ENCODE results near the gene PEAK1.

Gene PEAK1

DNA sequence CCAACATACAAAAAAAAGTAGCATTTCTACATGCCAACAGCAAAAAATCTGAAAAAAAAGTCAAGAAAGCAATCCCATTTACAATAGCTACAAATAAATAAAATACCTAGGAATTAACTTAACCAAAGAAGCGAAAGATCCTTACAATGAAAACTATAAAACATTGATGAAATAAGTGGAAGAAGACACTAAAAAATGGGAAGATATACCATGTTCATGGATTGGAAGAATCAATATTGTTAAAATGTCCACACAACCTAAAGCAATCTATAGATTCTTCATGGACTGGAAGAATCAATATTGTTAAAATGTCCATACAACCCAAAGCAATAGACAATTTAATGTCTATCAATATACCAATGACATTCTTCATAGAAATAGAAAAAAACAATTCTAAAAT is 21.0 kb downstream of the PEAK1 start:
- no peak for DNase-seq (ENCODE audit: low read depth)

- no peak for DNase-seq (ENCODE audit: low read depth)
Measured at GRCh38 chr15:77396692-77397091, 23.2 kb downstream of the PEAK1 start.

DNA sequence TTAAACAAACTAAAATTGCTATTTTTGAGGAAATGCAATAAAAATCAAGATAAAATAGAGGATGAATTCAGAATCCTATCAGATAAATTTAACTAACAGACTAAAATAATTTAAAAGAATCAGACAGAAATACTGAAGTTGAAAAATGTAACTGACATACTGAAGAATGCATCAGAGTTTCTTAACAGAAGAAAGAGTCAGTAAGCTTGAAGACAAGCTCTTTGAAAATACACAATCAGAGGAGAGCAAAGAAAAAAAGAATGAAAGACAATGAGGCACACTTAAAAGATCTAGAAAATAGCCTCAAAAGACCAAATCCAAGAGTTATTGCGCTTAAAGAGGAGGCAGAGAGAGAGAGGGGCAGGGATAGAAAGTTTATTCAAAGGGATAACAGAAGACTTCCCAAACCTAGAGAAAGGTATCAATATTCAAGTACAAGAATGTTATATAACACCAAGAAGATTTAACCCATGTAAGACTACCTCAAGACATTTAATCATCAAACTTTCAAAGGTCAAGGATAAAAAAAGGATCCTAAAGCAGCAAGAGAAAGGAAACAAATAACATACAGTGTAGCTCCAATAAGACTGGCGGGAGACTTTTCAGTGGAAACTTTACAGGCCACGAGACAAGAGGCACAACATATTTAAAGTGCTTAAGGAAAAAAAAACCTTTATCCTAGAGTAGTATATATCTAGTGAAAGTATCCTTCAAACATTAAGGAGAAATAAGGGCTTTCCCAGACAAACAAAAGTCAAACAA is 24.7 kb downstream of the PEAK1 start:
- no peak for DNase-seq (ENCODE audit: low read depth)

DNA sequence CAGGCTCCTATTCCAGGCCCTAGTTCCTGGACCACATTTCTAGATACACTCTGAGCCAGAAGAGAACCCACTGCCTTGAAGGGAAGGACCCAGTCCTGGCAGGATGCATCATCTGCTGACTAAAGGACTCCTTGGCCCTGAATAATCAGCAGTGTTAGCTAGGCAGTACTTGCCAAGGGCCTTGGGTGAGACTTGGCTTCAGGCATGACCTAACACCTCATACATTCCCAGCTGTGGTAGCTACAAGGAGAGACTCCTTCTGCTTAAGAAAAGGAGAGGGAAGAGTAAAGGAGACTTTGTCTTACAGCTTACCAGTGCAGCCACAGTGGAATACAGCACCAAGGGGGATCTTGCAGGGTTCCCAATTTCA is 26.4 kb downstream of the PEAK1 start:
- no peak for DNase-seq (ENCODE audit: low read depth)

GRCh38 chr15:77392762-77393470 is 27.0 kb downstream of the PEAK1 start:
- no peak for DNase-seq (ENCODE audit: low read depth)

DNA sequence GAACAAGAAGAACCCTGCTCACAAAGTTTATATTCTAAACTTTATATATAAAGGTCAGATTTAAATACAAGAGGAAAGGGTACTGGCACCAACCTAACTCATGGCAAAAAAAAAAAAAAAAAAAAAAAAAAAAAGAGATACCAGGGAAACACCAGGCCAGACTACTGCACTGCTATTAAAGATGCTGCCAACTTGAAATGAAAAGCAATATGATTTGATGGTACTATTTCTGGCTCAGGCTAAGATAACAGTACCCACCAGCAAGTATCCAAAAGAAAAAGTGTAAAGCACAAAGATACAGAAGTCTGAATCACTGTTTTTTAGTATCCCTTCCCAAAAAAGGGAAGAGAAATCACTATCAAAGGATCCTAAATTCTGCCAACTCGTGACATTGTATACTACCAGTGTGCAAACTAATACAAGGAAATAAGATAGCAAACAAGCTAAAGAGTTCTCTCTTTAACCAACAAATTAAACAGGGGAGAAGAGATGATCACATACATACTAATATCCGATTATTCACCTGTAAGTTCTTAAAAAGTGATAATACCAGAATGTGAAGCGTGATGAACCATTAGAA is 28.4 kb downstream of the PEAK1 start:
- no peak for DNase-seq (ENCODE audit: low read depth)

DNA sequence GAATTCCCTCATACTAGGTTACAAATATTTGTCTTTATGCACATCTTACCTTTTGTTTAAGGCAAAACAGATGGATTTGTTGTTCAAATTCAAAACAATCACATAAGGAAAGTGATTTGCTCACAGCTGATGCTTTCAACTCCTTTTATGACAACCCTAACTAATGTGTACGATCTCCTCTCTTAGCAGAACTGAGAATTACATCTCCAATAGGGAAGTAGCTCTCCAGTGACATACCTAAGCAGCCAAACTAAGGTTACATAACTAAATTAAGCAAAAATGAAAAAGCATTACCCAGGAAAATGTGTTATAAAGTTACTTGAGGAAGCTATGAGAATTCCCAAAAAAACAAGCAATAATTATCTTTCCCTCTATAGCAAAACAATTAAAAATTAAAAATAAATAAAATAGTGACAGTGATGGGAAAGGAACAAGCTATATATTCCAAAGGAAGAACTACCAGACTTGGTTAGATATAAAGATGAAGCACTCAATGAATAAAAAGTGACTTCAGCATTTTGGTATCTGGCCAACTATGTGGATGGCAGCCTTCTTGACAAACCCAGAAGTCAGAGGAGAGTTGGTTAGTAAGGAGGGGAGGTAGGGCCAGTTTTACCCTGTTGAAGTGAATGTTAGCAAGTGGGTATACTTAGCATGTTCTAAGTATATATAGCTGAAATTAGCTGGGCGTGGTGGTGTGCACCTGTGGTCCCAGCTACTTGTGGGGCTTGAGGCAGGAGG is 32.4 kb downstream of the PEAK1 start:
- no peak for DNase-seq (ENCODE audit: low read depth)

- DNase-seq (ENCODE audit: low read depth) = no peak
Measured at GRCh38 chr15:77386626-77387025, 33.3 kb downstream of the PEAK1 start.

DNA sequence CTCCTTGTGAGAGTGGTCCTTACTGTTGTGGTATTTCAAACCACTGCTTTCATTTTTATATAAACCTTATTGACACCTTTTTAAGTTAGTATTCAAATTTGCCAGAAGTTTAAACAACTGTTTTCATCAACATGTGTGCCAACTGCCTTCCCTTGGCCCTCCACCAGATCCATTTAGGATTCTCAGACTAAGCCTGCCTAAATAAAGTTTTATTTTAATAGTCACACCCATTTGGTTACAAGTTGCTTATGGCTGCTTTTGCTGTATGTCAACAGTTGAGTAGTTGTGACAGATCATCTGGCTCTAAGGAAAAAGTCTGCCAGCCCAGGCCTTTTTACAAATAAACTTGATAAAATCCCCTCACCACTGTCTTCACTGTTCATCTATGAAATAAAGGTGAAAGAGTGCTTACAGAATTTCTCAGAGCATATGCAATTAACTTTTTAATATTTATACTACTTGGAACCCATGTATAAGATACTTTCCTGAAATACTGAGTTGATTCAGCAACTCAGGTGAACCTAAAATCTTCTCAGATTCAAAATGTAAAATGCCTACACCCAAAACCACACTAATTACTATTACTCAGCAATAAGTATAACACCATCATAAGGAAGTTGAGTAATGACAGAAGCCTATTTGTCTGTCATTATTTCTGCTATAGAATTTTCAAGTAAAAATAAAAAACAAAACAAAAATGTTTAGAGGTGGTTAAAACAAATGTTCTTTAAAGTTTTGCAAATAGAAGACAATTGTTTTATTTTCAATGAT is 35.1 kb downstream of the PEAK1 start:
- no peak for DNase-seq (ENCODE audit: low read depth)

- DNase-seq (ENCODE audit: low read depth) = no peak
Measured at GRCh38 chr15:77384086-77384485, 35.8 kb downstream of the PEAK1 start.

GRCh38 chr15:77380033-77380432 is 39.9 kb downstream of the PEAK1 start:
- no peak for DNase-seq (ENCODE audit: low read depth)

DNA sequence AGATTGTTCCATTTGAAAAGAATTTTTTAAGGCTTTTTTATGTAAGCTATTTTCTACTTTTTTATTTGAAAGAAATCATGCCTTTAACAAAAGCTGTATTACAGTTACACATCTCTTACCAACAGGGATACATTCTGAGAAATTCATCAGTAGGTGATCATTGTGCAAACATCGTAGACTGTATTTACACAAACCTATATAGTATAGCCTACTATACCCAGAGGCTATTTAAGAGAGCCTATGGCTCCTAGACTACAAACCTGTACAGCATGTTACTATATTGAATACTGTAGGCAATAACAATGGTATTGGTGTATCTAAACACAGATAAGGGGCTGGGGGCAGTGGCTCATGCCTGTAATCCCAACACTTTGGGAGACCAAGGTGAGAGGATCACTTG is 43.1 kb downstream of the PEAK1 start:
- no peak for DNase-seq (ENCODE audit: low read depth)

- DNase-seq (ENCODE audit: low read depth) = no peak
Measured at GRCh38 chr15:77375133-77375532, 44.8 kb downstream of the PEAK1 start.

GRCh38 chr15:77373441-77373840 is 46.5 kb downstream of the PEAK1 start:
- DNase-seq (ENCODE audit: low read depth) = no peak

DNA sequence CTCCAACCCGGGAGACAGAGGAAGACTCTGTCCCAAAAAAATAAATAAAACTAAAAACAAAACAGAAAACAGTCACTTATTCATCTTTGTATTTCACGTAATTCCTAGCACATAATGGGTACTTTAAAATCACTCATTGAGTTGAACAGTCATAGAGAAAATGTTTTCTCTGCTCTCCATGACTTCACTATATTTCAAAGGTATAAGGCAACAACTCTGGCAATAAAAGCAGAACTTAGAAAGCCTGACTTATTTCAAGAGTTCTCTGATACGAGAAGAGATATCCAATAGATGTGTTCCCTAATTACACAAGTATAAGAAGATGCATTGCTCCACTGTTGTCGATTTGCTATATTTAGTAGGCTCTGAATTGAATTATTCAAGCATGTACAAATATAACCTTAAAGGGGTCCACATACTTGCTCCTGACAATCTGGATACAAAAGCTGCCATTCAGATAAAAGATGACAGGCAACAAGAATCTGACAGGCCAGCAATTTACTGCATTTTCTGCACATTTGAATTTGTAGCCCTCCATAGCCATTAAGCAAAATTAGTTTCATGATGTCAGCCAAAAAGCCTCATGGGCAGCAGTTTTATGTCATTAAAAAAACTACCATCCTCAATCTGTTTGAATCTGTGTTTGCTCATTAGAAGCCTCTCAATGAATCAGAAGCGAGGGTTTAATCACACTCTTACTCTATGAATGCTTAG is 47.9 kb downstream of the PEAK1 start:
- no peak for DNase-seq (ENCODE audit: low read depth)

DNA sequence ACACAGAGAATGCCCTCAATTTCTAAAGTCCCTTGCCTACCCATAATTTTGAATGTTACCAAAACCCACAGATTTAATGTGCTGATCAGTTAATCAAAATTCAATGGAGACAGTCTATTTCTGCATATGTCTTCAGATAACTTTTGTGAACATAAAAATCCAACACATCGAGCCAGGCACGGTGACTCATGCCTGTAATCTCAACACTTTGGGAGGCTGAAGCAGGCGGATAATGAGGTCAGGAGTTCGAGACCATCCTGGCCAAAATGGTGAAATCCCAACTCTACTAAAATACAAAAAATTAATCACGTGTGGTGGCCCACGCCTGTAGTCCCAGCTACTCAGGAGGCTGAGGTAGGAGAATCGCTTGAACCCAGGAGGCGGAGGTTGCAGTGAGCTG is 49.3 kb downstream of the PEAK1 start:
- DNase-seq (ENCODE audit: low read depth) = no peak

- DNase-seq (ENCODE audit: low read depth) = no peak
Measured at GRCh38 chr15:77369168-77369567, 50.7 kb downstream of the PEAK1 start.

DNA sequence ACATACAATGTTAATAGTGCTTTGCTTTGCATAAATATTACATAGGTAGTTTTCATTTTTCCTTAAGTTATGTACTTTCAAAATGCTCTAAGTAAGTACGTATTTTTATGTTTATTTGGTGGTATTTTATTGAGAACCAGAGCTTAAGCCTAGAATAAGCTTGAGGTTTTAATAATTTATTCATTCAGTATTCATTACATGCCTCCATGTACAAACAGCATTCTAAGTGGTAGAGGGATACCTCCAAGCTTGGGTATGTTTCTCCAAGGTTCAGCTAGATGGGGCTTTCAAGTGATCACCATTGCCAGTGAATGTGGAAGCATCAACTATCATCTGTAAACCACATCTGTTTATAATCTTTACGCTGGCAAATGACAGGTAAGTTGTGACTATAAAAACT is 52.3 kb downstream of the PEAK1 start:
- DNase-seq (ENCODE audit: low read depth) = no peak

DNA sequence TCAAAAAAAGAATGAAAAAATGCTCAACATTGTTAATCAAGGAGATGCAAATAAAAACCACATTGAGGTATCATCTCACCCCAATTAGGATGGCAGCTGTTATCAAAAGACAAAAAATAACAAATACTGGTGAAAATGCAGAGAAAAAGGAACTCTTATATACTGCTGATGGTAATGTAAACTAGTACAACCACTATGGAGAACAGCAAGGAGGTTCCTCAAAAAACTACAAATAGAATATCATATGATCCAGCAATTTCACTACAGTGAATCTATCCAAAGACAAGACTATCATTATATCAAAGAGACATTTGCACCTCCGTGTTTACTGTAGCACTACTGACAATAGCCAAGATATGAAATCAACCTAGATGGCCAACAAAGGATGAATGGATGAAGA is 58.4 kb downstream of the PEAK1 start:
- no peak for DNase-seq (ENCODE audit: low read depth)

DNA sequence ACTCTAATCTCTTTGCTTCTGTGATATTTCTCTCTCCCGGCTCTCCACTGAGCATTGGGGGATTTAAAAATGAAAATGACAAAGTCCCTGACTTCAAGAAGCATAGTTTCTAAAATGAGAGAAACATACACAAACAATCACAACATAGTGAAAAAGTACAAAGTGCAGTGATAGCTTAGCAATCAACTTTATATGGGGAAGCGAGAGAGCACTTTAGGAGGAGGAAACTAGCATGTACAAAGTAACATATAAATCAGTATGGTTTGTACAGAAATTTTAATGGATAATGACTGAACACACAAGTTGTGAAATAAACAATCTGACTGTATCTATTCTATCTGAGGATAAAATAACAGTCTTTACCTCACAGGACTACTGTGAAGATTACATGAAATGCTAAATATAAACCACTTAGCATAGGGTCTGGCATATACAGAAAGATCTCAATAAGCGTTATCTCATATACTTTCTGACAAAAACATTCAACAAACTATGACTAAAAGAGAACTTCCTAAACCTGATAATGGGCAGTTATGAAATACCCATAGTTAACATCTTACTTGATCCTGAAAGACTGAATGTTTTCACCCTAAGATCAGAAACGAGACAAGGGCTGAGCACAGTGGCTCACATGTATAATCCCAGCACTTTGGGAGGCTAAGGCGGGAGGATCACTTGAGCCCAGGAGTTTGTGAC is 61.2 kb downstream of the PEAK1 start:
- no peak for DNase-seq (ENCODE audit: low read depth)

GRCh38 chr15:77356305-77356704 is 63.6 kb downstream of the PEAK1 start:
- no peak for DNase-seq (ENCODE audit: low read depth)

All from activated T-helper 9 cell treated with anti-CD3 and anti-CD28 coated beads, Interleukin-2, amount 50 U/mL, for 16 hours (primary cell).